GM18951 (cell line): ENCODE measurements around the gene GGT6.

Experiments
- POLR2A ChIP-seq: IDR thresholded peaks from 4 replicates; pipeline ENCODE4 v1.6.1; 2011; ENCODE audit warnings: mild to moderate bottlenecking; ENCODE audit not compliant: insufficient read length, insufficient read depth; ENCODE audit errors: extremely low read depth
- in situ Hi-C: fragments of 300-500 bp; cut with MboI; formaldehyde crosslinking; loops from one replicate; pipeline ENCODE4 v1.12.0; 2022; ENCODE audit warnings: low sequenced_read_pairs, mixed read lengths, inconsistent platforms; ENCODE audit not compliant: unreplicated experiment

The GGT6 gene

DNA sequence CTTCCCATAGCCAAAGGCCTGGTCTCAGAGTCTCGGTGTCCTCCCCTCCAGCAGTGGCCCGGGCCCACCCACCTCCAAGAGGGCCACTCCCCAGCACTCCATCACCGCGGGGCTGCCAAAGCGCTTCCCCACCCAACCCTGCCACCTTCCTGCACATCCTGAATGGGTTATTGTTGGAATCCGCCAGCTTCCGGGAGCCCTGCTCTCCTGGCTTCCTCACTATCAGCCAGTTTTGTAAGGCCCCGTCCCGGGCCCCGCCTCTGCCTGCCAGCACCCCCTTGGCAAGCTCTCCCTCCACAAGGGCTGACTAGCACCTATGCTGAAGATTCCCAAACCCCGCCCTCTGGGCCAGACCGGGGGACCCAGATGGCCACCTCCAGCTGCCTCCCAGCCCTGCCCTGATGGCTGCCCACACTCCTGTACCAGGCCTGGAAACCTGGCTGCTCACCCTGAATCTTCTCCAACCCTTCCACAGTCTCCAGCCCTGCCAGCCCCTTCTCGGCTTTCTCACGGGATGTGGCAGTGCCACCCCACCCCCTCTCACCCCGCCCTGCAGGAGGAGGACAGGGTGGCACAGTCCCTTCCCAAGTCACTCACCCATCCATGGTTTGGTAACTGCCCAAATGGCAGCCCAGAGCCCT, 19.6 kb downstream of the GGT6 start:
- no peak for TF ChIP-seq POLR2A
- in situ Hi-C loops: no loop called here

DNA sequence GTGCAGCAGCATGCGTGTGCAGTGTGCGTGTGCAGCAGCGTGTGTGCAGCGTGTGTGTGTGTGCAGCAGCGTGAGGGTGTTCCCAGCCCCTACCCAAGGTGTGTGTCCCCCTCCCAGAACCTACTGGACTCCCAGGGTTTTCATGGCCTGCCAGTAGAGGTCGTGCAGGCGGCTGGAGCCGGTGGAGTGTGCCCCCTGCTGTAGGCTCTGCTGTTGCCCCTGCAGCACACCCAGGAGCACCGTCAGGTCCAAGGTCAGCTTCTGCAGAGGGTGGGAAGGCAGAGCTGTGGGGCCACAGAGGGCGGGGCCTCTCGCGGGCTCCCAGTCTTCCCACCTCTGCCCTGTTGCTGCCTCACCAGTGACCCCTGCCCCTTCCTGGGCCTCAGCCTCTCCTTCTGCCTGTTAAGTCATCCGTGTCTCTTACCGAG, 20.1 kb downstream of the GGT6 start:
- TF ChIP-seq POLR2A: no peak
- in situ Hi-C loops: no loop called here

DNA sequence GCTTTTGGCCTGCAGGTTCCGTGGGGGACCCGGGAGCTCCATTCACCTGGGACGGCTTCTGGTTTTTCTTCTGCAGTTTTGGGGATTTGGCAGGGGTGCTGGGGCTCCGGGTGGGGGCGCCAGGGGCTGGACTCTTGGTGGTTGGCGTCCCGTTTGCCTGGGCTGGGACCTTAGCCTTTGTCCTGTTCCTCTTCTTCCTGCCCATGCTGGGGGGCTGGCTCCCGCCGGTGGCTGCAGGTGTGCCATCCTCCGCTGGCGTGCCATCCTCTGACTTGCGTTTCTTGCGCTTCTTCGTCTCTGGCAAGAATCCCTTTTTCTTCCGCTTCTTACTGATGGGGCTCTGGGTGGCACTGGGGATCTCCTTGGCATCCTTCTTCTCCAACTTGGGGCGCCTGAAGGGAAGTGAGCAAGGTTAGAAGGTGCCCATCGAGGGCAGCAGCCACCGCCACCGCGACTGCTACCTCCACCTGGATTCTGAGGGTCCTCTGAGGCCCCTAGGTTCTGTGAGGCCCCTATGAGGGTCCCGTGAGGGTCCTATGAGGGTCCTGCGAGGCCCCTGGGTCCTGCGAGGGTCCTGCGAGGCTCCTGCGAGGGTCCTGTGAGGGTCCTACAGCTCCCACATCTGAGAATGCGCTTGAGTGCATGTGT, 20.7 kb downstream of the GGT6 start:
- in situ Hi-C loops: no loop called here

DNA sequence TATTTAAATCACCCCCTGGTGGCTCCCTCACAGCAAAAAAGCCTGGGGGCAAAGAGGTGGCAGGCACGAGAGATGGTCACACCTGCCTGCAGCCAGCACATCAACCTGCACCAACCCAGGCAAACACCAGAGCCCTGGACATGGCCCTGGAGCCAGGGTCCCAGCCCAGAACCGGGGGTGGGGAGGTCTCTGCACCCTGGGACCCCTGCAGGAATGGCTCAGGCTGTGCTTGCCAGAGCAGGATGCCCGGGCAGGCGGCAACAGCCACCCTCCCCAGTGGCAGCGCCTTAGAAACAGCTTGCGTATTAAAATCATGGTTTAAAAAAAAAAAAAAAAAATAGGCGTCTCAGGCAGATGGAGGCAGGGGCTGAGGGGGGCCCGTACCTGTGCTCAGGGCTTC, 21.4 kb downstream of the GGT6 start:
- in situ Hi-C loops: no loop called here
- no peak for TF ChIP-seq POLR2A

More for the DNA sequence above, 20.7 kb downstream of the GGT6 start:
- no peak for TF ChIP-seq POLR2A

DNA sequence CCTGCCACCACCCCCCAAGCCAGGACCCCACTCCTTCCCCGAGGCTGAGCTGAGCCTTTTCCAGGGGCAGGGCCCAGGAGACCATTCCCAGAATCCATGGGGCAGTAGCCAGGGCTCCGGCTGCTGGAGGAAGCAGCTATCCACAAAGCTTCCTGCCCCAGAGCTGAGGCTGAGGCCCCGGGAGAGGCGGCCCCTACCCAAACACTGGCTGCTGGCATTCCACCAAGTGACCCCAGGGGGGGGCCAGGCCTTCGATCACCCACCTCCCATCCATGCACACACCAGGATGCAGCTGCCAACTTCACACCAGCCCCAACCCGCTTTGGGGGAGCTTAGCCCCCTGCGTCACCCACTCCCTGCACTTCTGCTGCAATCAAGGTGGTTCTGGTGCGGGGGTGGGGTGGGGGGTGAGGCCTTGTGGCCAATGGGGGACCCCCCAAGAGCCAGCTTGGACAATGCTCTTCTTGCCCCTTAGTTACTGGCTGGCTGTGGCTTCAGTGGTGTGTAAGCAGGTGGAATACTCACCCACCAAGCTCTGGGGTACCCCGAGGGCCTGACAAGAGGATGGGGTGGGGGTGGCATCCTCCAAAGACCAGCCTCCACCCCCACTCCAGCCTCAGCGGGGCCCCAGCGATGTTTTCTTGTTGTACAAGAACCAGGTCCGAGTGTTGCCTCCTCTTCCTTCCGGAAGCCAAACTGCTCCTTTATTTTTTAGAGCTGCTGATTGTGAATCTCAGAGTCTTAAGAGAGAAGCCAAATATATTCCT, 22.0 kb downstream of the GGT6 start:
- in situ Hi-C loops: no loop called here
- TF ChIP-seq POLR2A: no peak

DNA sequence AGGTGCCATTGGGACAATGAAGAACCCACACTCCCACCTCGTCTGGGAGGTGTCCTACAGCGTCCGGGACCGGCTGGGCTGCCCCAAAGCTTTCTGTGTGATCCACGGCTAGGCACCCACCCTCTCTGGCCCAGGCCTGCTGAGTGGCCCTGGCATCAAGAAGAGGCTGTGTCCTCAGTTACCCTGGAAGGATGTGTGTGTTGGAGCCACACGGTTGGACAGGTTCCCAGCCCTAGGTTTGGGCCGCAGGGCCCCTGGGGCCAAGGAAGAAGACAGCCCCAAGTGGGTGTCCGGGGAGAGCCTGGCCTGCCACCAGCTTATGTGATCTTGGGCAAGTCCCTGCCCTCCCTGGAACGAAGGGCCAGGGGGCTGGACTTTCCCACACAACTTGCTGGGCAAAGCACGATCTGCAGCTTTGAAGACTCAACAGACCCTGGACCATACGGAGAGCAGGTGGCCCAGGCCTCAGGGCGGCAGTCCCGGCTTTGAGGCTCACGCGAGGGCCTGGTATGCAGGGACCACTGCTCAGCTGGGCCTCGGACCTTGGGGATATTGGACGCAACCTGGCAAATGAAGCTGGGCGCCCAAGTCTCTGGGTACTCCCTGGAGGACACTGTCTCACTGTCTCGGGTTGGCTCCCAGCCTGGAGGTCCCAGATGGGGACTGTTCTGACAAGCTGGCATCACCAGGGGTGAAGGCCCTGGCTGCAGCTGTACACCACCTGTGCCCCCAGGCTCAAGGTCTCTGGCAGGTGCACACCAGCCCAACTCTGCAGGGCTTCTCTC, 22.7 kb downstream of the GGT6 start:
- in situ Hi-C loops: no loop called here
- no peak for TF ChIP-seq POLR2A

DNA sequence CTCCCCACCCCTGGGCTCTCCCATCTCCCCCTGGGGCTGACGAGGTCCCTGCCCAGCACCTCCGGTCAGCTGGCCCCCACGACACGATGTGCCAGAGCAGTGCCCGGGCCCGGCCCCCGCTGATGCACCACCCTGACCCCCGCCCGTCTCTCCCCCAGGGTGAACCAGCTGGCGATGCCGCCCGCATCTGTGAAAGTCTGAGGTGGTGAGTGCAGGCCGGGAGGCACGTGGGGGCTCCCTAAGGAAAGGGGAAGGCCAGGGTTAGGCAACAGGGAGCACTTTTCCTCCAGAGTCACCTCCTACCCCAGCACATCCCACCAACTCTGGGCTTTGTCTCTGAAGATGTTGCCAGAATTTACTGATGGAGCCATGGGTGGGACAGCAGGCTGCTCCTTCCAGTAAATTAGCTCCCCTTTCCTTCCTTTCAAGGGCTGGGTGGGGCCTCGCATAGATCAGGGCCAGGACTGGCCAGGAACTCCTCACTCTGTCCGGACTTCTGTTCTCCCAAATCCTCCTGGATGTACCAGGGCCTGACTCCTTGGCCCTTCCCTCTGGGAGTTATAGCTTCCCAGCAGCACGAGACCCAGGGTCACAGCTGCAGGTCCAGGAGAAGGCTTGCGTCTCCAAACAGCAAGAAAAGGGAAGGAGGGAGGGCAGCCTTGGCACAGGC, 23.5 kb downstream of the GGT6 start:
- peak; percentile 12 for TF ChIP-seq POLR2A
- in situ Hi-C loops: no loop called here

DNA sequence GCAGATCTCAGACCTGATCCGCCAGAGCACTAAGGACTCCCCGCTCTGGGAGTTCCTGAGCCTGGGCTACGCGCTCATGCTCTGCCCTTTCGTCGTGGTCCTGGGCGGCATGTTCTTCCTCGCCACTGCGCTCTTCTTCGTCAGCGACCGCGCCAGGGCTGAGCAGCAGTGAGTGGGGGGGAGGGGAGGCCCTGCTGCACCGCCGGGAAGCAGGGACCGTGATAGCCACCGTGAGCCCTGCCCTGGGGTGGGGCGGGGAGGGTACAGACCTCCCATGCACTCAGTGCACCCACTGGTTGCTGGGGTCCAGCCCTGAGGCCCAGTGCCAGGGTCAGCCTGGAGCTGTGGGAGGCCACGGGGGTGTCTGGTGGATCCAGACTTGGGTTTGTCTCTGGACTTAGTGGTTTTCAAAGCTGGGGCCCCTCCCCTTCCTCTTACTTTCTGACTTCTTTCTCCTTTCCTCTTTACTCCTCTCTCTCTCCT, 24.1 kb downstream of the GGT6 start:
- in situ Hi-C loops: no loop called here
- no peak for TF ChIP-seq POLR2A

DNA sequence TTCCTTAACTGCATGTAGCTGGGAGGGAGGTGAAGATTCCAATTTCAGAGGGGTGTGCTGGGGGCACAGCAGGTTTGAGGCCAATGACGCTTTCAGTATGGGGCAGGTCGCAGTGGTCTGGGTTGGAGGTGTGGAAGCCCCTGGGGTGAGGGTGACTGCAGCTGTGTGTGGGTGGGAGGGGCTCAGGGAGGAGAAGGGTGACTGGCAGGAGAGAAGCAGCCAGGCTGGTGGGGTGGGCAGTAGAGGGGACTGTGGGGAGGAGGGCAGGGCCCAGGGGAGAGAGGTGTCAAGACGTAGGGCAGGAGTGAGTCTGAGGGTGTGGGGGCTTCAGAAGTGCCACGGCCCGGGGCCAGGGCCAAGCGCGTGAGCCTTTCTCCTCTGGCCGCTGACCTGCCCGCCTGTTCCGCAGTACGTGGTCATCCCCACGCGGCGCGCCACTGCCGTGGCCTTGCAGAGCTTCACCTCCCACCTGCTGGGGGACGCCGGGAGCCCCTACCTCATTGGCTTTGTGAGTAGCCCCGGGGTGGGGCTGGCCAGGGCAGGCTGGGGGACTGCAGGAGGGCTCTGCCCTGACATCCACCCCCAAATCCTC, 24.6 kb downstream of the GGT6 start:
- in situ Hi-C loops: no loop called here
- TF ChIP-seq POLR2A: no peak

DNA sequence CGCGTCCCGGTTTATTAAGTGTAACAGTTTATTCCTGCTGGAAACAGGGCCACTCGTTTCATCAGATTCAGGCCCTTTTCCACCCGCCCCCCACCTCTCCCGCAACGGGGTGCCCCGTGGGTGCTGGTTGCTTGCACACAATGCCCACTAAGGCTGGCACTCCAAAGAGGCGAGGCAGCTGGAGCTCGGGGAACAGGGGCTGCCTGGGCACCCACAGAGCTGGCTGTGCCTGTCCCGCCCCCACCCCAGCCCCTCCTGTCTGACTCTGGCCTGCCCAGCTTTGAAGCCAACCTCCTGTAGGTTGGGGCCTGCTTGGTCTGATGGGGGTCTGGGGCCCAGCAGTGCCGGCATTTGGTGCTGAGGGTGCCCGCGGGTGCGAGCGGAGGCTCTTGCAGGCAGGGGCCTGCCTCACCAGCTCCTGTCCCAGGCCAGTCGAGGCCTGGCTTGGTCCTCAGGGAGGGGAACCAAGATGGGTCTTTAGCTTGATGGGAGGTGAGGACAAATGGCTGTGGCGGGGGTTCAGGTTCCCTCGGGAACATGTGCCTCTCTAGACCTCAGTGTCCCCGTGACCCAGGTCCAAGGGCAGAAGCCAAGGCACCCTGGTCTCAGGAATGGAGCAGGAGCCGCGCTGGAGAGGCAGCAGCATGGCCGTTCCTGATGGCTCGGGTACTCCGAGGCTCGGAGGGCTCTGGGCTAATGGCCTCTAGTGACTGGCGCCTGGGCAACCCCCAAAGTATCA, 25.3 kb downstream of the GGT6 start:
- no peak for TF ChIP-seq POLR2A
- in situ Hi-C loops: no loop called here

DNA sequence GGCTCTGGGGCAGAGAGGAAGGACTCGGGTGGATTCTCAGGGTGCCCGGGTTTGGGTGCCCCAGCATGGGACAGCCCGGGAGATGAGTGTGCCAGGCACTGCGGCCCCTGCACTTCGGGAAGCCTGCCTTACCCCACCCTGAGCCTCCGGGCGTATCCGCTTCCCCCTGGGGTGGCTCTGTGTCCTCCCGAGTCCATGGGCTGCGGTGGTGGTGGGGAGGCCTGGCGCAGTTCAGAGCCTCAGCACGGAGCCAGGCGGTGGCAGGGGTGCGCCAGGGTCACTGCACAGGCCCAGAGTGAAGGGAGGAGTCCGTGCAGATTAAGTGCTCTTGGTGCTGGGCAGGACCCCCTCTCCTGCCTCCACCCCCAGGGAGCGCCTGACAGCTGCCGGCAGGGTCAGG, 25.9 kb downstream of the GGT6 start:
- in situ Hi-C loops: no loop called here
- TF ChIP-seq POLR2A: no peak
